GM10248 (cell line): Measurements from ENCODE around the gene LUZP1.

ENCODE experiments used
- CTCF ChIA-PET: fragments of 300-600 bp; sonication (Branson Sonifier 250); formaldehyde crosslinking; extraction: SDS; loops from one replicate; lab custom pipeline; 2021; ENCODE audit warnings: antibody characterized with exemption; lab: Yijun Ruan, JAX
- POLR2A ChIA-PET: fragments of 350-650 bp; sonication (Branson Sonifier 250); formaldehyde crosslinking; extraction: SDS; loops from one replicate; lab custom pipeline; 2020; ENCODE audit warnings: antibody characterized with exemption; lab: Yijun Ruan, JAX
- DNase-seq: peaks from one replicate; pipeline ENCODE4 v3.0.0; 2012; ENCODE audit errors: extremely low spot score
- CTCF ChIP-seq: IDR thresholded peaks from 2 replicates; pipeline ENCODE4 v1.5.1; 2012; ENCODE audit warnings: mild to moderate bottlenecking, low read depth; ENCODE audit errors: extremely low read depth, missing control alignments, control extremely low read depth

Gene LUZP1

GRCh38 chr1:23168445-23169194 is at the start of gene LUZP1:
Gene LUZP1, minus strand, starts transcription at chr1:23168856.
- DNase-seq, result peak; percentile 93
- CTCF ChIA-PET, result interaction anchor here (1.2 to 14.6 kb wide), 3 partner anchors 9 to 61 kb away, joined by 3 to 123 read pairs (median 4); no protein-coding TSS in a partner anchor
- POLR2A ChIA-PET, result interaction anchor here (0.7 kb wide), 3 partner anchors 25 to 451 kb away, joined by 3 to 5 read pairs (median 4); no protein-coding TSS in a partner anchor
- no peak for TF ChIP-seq CTCF

GRCh38 chr1:23217421-23218115 is 48.9 kb upstream of the LUZP1 start, which contains the start of gene HTR1D:
Gene HTR1D, minus strand, starts transcription at chr1:23217502. Its CDS starts 23,283 bp downstream, at chr1:23194219.
- TF ChIP-seq CTCF, result no peak
- DNase-seq, result no peak
- CTCF ChIA-PET, result interaction anchor here (0.7 to 2.7 kb wide), 6 partner anchors 11 to 266 kb away, joined by 3 to 9 read pairs (median 4); partner anchors contain the start of gene ASAP3
- POLR2A ChIA-PET, result no interaction called here

GRCh38 chr1:23216771-23217420 is 48.2 kb upstream of the LUZP1 start:
- ChIA-PET CTCF (interaction anchor here (0.7 to 2.7 kb wide), 5 partner anchors 11 to 62 kb away, joined by 3 to 9 read pairs (median 4); no protein-coding TSS in a partner anchor), POLR2A (no interaction called here)
- DNase-seq, result peak; percentile 63
- peak; percentile 51 for TF ChIP-seq CTCF

- DNase-seq, result no peak
- ChIA-PET CTCF (interaction anchor here (1.0 to 2.7 kb wide), 3 partner anchors 10 to 63 kb away, joined by 3 to 9 read pairs (median 4); no protein-coding TSS in a partner anchor), POLR2A (no interaction called here)
- no peak for TF ChIP-seq CTCF
These were observed 47.2 kb upstream of the LUZP1 start for GRCh38 chr1:23215751-23216449.

GRCh38 chr1:23215291-23215690 is 46.6 kb upstream of the LUZP1 start:
- CTCF ChIA-PET, result no interaction called here
- no peak for TF ChIP-seq CTCF
- POLR2A ChIA-PET, result no interaction called here
- DNase-seq, result no peak

GRCh38 chr1:23214640-23215039 is 46.0 kb upstream of the LUZP1 start:
- CTCF ChIA-PET, result interaction anchor here (1.9 kb wide), 1 partner anchor 29 kb away, joined by 6 read pairs; no protein-coding TSS in a partner anchor
- TF ChIP-seq CTCF, result no peak
- POLR2A ChIA-PET, result no interaction called here

More at GRCh38 chr1:23214640-23215039, 46.0 kb upstream of the LUZP1 start:
- no peak for DNase-seq
